ENCODE data around the gene CIT.
A peak's percentile ranks its signal among the peaks of the same experiment; 100 is the strongest.
"Not testable (repeated sequence)": the region's sequence is repeated elsewhere in the genome, so short reads cannot be mapped to it uniquely, and the experiment has no call there.

The CIT gene

GRCh38 chr12:119735079-119735478 lies 142.0 kb downstream of the CIT start:
- DNase-seq, result no peak

- DNase-seq, result no peak
Measured at GRCh38 chr12:119730381-119730780, 146.7 kb downstream of the CIT start.

GRCh38 chr12:119729871-119730270 lies 147.2 kb downstream of the CIT start:
- DNase-seq, result no peak

GRCh38 chr12:119728444-119728745 lies 148.7 kb downstream of the CIT start:
- DNase-seq, result no peak

- no peak for DNase-seq
Measured at GRCh38 chr12:119727600-119728443, 149.3 kb downstream of the CIT start.

- DNase-seq, result no peak
Measured at GRCh38 chr12:119725523-119725922, 151.6 kb downstream of the CIT start.

- DNase-seq, result no peak
Measured at GRCh38 chr12:119721306-119721705, 155.8 kb downstream of the CIT start.

GRCh38 chr12:119720349-119720748 lies 156.8 kb downstream of the CIT start:
- no peak for DNase-seq

- no peak for DNase-seq
Measured at GRCh38 chr12:119718141-119718540, 159.0 kb downstream of the CIT start.

- no peak for DNase-seq
Measured at GRCh38 chr12:119715268-119715620, 161.9 kb downstream of the CIT start.

- peak; percentile 28 for DNase-seq
Measured at GRCh38 chr12:119714614-119715267, 162.4 kb downstream of the CIT start.

GRCh38 chr12:119713551-119714031 lies 163.5 kb downstream of the CIT start:
- no peak for DNase-seq

GRCh38 chr12:119712721-119713120 lies 164.4 kb downstream of the CIT start:
- no peak for DNase-seq

- DNase-seq, result no peak
Measured at GRCh38 chr12:119711693-119712092, 165.4 kb downstream of the CIT start.

GRCh38 chr12:119710965-119711551 lies 166.1 kb downstream of the CIT start:
- DNase-seq, result no peak

- no peak for DNase-seq
Measured at GRCh38 chr12:119710374-119710964, 166.7 kb downstream of the CIT start.

- not testable (repeated sequence) for DNase-seq
Measured at GRCh38 chr12:119706427-119706826, 170.7 kb downstream of the CIT start.

- DNase-seq, result no peak
Measured at GRCh38 chr12:119705182-119705581, 171.9 kb downstream of the CIT start.

GRCh38 chr12:119704065-119704747 lies 172.9 kb downstream of the CIT start:
- DNase-seq, result no peak

- DNase-seq, result no peak
Measured at GRCh38 chr12:119700078-119700477, 177.0 kb downstream of the CIT start.

- no peak for DNase-seq
Measured at GRCh38 chr12:119699199-119699760, 177.8 kb downstream of the CIT start.

- no peak for DNase-seq
Measured at GRCh38 chr12:119696943-119697342, 180.2 kb downstream of the CIT start.

- no peak for DNase-seq
Measured at GRCh38 chr12:119695034-119695433, 182.1 kb downstream of the CIT start.
